Mammary epithelial cell (primary cell): Measurements from ENCODE around the gene TAF5L.

Experiments used
- CTCF ChIP-seq, 2 donors: IDR thresholded peaks in 1 of 2; conservative IDR thresholded peaks in 1 of 2; 2 replicates each; pipeline ENCODE4 v1.5.1; 2011 to 2012; ENCODE audit warnings: inconsistent platforms in 2 of 2, low read length in 2 of 2, mild to moderate bottlenecking in 2 of 2, control low read depth in 1 of 2, low read depth in 1 of 2; ENCODE audit not compliant: insufficient read depth in 1 of 2; ENCODE audit errors: extremely low read depth in 1 of 2
- EZH2 ChIP-seq: IDR thresholded peaks from 2 replicates; pipeline ENCODE4 v1.6.1; 2012; ENCODE audit warnings: low read length, inconsistent platforms, borderline replicate concordance

GRCh38 chr1:229661022-229661877, 35.3 kb upstream of the TAF5L start:
- TF ChIP-seq CTCF (conservative IDR thresholded peaks at IDR 0.05 in 1 of 2, IDR thresholded peaks at IDR 0.05 in 1 of 2; ENCODE audit: extremely low read depth in 1 of 2, insufficient read depth in 1 of 2, low read depth in 1 of 2, low read length in 2 of 2) = peak; percentile 87 to 96
- TF ChIP-seq EZH2 = no peak
